Measurements from ENCODE around the gene NEGR1. TPM values are rescaled to one million over a fixed set of nuclear protein-coding genes. Genes with fewer than 3 reads are reported as not detected.

The NEGR1 gene
- total RNA-seq, 2 donors from 2014 or later = 0.08 TPM; not detected in 1

GRCh38 chr1:71377886-71378285 lies 904.5 kb downstream of the NEGR1 start:
- Mint-ChIP-seq H3K4me3 (no peak overlapping the region), H3K27me3 (no peaks in the 10 kb centered on the region), H3K36me3 (ENCODE audit: low read depth) (no peaks in the 10 kb centered on the region)

GRCh38 chr1:71372496-71372895 lies 909.8 kb downstream of the NEGR1 start:
- no peaks in the 10 kb centered on the region for H3K4me1 Mint-ChIP-seq

More at GRCh38 chr1:71377886-71378285, 904.5 kb downstream of the NEGR1 start:
- H3K27ac Mint-ChIP-seq = no peak overlapping the region
- H3K9me3 ChIP-seq (ENCODE audit: control insufficient read depth, low read length, poor library complexity, severe bottlenecking) = no peaks in the 10 kb centered on the region
- no peak for ATAC-seq
- no peak for DNase-seq
- H3K4me1 Mint-ChIP-seq = no peaks in the 10 kb centered on the region

GRCh38 chr1:71371581-71371980 lies 910.8 kb downstream of the NEGR1 start:
- no peaks in the 10 kb centered on the region for H3K27me3 Mint-ChIP-seq
- H3K36me3 Mint-ChIP-seq (ENCODE audit: low read depth) = no peaks in the 10 kb centered on the region
- H3K4me3 Mint-ChIP-seq = no peak overlapping the region
- H3K9me3 ChIP-seq (ENCODE audit: control insufficient read depth, low read length, poor library complexity, severe bottlenecking) = no peaks in the 10 kb centered on the region
- H3K4me1 Mint-ChIP-seq = no peaks in the 10 kb centered on the region
- no peak for ATAC-seq
- DNase-seq = no peak
- no peak overlapping the region for H3K27ac Mint-ChIP-seq

More at GRCh38 chr1:71372496-71372895, 909.8 kb downstream of the NEGR1 start:
- DNase-seq (no peak), ATAC-seq (no peak)
- Mint-ChIP-seq H3K27me3 (no peaks in the 10 kb centered on the region), H3K36me3 (ENCODE audit: low read depth) (no peaks in the 10 kb centered on the region), H3K4me3 (no peak overlapping the region), H3K27ac (no peak overlapping the region)
- H3K9me3 ChIP-seq (ENCODE audit: control insufficient read depth, low read length, poor library complexity, severe bottlenecking) = no peaks in the 10 kb centered on the region

GRCh38 chr1:71364236-71364635 lies 918.1 kb downstream of the NEGR1 start:
- Mint-ChIP-seq H3K27me3 (no peaks in the 10 kb centered on the region), H3K27ac (no peak overlapping the region), H3K4me3 (no peak overlapping the region), H3K4me1 (no peaks in the 10 kb centered on the region), H3K36me3 (ENCODE audit: low read depth) (no peaks in the 10 kb centered on the region)
- ATAC-seq = no peak
- DNase-seq = no peak
- no peaks in the 10 kb centered on the region for H3K9me3 ChIP-seq (ENCODE audit: control insufficient read depth, low read length, poor library complexity, severe bottlenecking)

GRCh38 chr1:71362691-71363090 lies 919.6 kb downstream of the NEGR1 start:
- no peaks in the 10 kb centered on the region for H3K9me3 ChIP-seq (ENCODE audit: control insufficient read depth, low read length, poor library complexity, severe bottlenecking)
- Mint-ChIP-seq H3K4me3 (no peak overlapping the region), H3K36me3 (ENCODE audit: low read depth) (no peaks in the 10 kb centered on the region), H3K4me1 (no peaks in the 10 kb centered on the region), H3K27ac (no peak overlapping the region), H3K27me3 (no peaks in the 10 kb centered on the region)
- ATAC-seq = no peak
- DNase-seq = no peak

GRCh38 chr1:71362076-71362475 lies 920.3 kb downstream of the NEGR1 start:
- Mint-ChIP-seq H3K4me1 (no peaks in the 10 kb centered on the region), H3K36me3 (ENCODE audit: low read depth) (no peaks in the 10 kb centered on the region), H3K4me3 (no peak overlapping the region), H3K27ac (no peak overlapping the region), H3K27me3 (no peaks in the 10 kb centered on the region)
- H3K9me3 ChIP-seq (ENCODE audit: control insufficient read depth, low read length, poor library complexity, severe bottlenecking) = no peaks in the 10 kb centered on the region
- DNase-seq (no peak), ATAC-seq (no peak)

- ATAC-seq (no peak), DNase-seq (no peak)
- Mint-ChIP-seq H3K27ac (no peak overlapping the region), H3K4me1 (no peaks in the 10 kb centered on the region), H3K36me3 (ENCODE audit: low read depth) (no peaks in the 10 kb centered on the region), H3K4me3 (no peak overlapping the region), H3K27me3 (no peaks in the 10 kb centered on the region)
- no peaks in the 10 kb centered on the region for H3K9me3 ChIP-seq (ENCODE audit: control insufficient read depth, low read length, poor library complexity, severe bottlenecking)
Measured at GRCh38 chr1:71357708-71358107, 924.6 kb downstream of the NEGR1 start.

- Mint-ChIP-seq H3K4me1 (no peaks in the 10 kb centered on the region), H3K4me3 (no peak overlapping the region), H3K27ac (no peak overlapping the region), H3K27me3 (no peaks in the 10 kb centered on the region), H3K36me3 (ENCODE audit: low read depth) (no peaks in the 10 kb centered on the region)
- DNase-seq (no peak), ATAC-seq (no peak)
- H3K9me3 ChIP-seq (ENCODE audit: control insufficient read depth, low read length, poor library complexity, severe bottlenecking) = no peaks in the 10 kb centered on the region
Measured at GRCh38 chr1:71351438-71351837, 930.9 kb downstream of the NEGR1 start.

GRCh38 chr1:71350805-71351204 lies 931.5 kb downstream of the NEGR1 start:
- DNase-seq = no peak
- H3K9me3 ChIP-seq (ENCODE audit: control insufficient read depth, low read length, poor library complexity, severe bottlenecking) = no peaks in the 10 kb centered on the region
- Mint-ChIP-seq H3K4me3 (no peak overlapping the region), H3K4me1 (no peaks in the 10 kb centered on the region), H3K36me3 (ENCODE audit: low read depth) (no peaks in the 10 kb centered on the region), H3K27ac (no peak overlapping the region), H3K27me3 (no peaks in the 10 kb centered on the region)
- ATAC-seq = no peak

- H3K9me3 ChIP-seq (ENCODE audit: control insufficient read depth, low read length, poor library complexity, severe bottlenecking) = no peaks in the 10 kb centered on the region
- H3K4me1 Mint-ChIP-seq = no peaks in the 10 kb centered on the region
- H3K27ac Mint-ChIP-seq = no peak overlapping the region
- no peak overlapping the region for H3K4me3 Mint-ChIP-seq
- DNase-seq (no peak), ATAC-seq (no peak)
- no peaks in the 10 kb centered on the region for H3K36me3 Mint-ChIP-seq (ENCODE audit: low read depth)
- no peaks in the 10 kb centered on the region for H3K27me3 Mint-ChIP-seq
Measured at GRCh38 chr1:71350330-71350729, 932.0 kb downstream of the NEGR1 start.
